Trophoblast cell (in vitro differentiated cells and primary cell): ENCODE results near the gene DGKB.

ENCODE experiments used
- DNase-seq, 2 donors: peaks; one replicate each; pipeline ENCODE4 v3.0.0-alpha.2; 2016
- H2AFZ ChIP-seq: 2 replicates; pipeline ENCODE4 v1.6.1; 2013; ENCODE audit warnings: low read length, moderate library complexity, mild to moderate bottlenecking; ENCODE audit not compliant: insufficient read depth, poor library complexity
- H2AK5ac ChIP-seq: 2 replicates; pipeline ENCODE4 v1.6.1; 2013; ENCODE audit warnings: mild to moderate bottlenecking, low read length
- H2BK120ac ChIP-seq: 2 replicates; pipeline ENCODE4 v1.6.1; 2013; ENCODE audit warnings: low read length, mild to moderate bottlenecking, moderate library complexity; ENCODE audit not compliant: insufficient read depth, poor library complexity
- H2BK12ac ChIP-seq: 2 replicates; pipeline ENCODE4 v1.6.1; 2013; ENCODE audit warnings: mild to moderate bottlenecking, low read length, moderate library complexity
- H2BK5ac ChIP-seq: 2 replicates; pipeline ENCODE4 v1.6.1; 2013; ENCODE audit warnings: low read length, low read depth, moderate library complexity, mild to moderate bottlenecking; ENCODE audit not compliant: poor library complexity
- H3K14ac ChIP-seq: 2 replicates; pipeline ENCODE4 v1.6.1; 2013; ENCODE audit warnings: mild to moderate bottlenecking, low read length
- H3K18ac ChIP-seq: 2 replicates; pipeline ENCODE4 v1.6.1; 2013; ENCODE audit warnings: mild to moderate bottlenecking, low read length
- H3K23ac ChIP-seq: 2 replicates; pipeline ENCODE4 v1.6.1; 2013; ENCODE audit warnings: low read length
- H3K27ac ChIP-seq: 2 replicates; pipeline ENCODE4 v1.5.1; 2013; ENCODE audit warnings: low read depth, mild to moderate bottlenecking, inconsistent platforms, low read length, moderate library complexity
- H3K27me3 ChIP-seq: 2 replicates; pipeline ENCODE4 v1.6.1; 2013; ENCODE audit warnings: inconsistent platforms, mild to moderate bottlenecking, low read length, moderate library complexity; ENCODE audit not compliant: insufficient read depth
- H3K36me3 ChIP-seq, 2 experiments: 1 replicate in 1 of 2; 2 replicates in 1 of 2; pipeline ENCODE4 v1.6.1; 2013; ENCODE audit warnings: low read length in 2 of 2, mild to moderate bottlenecking in 2 of 2, moderate library complexity in 1 of 2; ENCODE audit not compliant: insufficient read depth in 2 of 2, control insufficient read depth in 1 of 2
- H3K4ac ChIP-seq: 2 replicates; pipeline ENCODE4 v1.6.1; 2013; ENCODE audit warnings: low read depth, mild to moderate bottlenecking, low read length, moderate library complexity
- H3K4me1 ChIP-seq, 2 experiments: 1 replicate in 1 of 2; 2 replicates in 1 of 2; pipeline ENCODE4 v1.6.1; 2013; ENCODE audit warnings: low read length in 2 of 2, mild to moderate bottlenecking in 2 of 2, moderate library complexity in 1 of 2; ENCODE audit not compliant: insufficient read depth in 2 of 2, control insufficient read depth in 1 of 2
- H3K4me2 ChIP-seq: 2 replicates; pipeline ENCODE4 v1.6.1; 2013; ENCODE audit warnings: inconsistent platforms, mild to moderate bottlenecking, low read length, moderate library complexity
- H3K4me3 ChIP-seq: 2 replicates; pipeline ENCODE4 v1.5.1; 2013; ENCODE audit warnings: mild to moderate bottlenecking, low read depth, low read length, inconsistent platforms
- H3K79me1 ChIP-seq: one replicate; pipeline ENCODE4 v1.6.1; 2013; ENCODE audit warnings: low read length
- H3K79me2 ChIP-seq: 2 replicates; pipeline ENCODE4 v1.6.1; 2013; ENCODE audit warnings: low read length, mild to moderate bottlenecking; ENCODE audit not compliant: control insufficient read depth, insufficient read depth, poor library complexity
- H3K9ac ChIP-seq: 2 replicates; pipeline ENCODE4 v1.6.1; 2013; ENCODE audit warnings: mild to moderate bottlenecking, low read length
- H3K9me3 ChIP-seq: 2 replicates; pipeline ENCODE4 v1.6.1; 2013; ENCODE audit warnings: low read depth, mild to moderate bottlenecking, control low read depth, inconsistent platforms, low read length; ENCODE audit not compliant: insufficient read depth
- H4K12ac ChIP-seq: 2 replicates; pipeline ENCODE4 v1.6.1; 2013; ENCODE audit warnings: low read depth, mild to moderate bottlenecking, low read length, moderate library complexity
- H4K8ac ChIP-seq: 2 replicates; pipeline ENCODE4 v1.6.1; 2013; ENCODE audit warnings: low read depth, mild to moderate bottlenecking, low read length, moderate library complexity
- H4K91ac ChIP-seq: one replicate; pipeline ENCODE4 v1.6.1; 2013; ENCODE audit warnings: low read depth, mild to moderate bottlenecking, low read length, moderate library complexity
- WGBS: extraction: QIAGEN DNeasy Blood & Tissue Kit; methylation state at CpG from one replicate; pipeline ENCODE4 v1.1.7; 2013; ENCODE audit warnings: missing lambda C conversion rate; ENCODE audit not compliant: insufficient read length, insufficient coverage; ENCODE audit errors: extremely low coverage; 5-methylcytosine and 5-hydroxymethylcytosine counted together

The DGKB gene

DNA sequence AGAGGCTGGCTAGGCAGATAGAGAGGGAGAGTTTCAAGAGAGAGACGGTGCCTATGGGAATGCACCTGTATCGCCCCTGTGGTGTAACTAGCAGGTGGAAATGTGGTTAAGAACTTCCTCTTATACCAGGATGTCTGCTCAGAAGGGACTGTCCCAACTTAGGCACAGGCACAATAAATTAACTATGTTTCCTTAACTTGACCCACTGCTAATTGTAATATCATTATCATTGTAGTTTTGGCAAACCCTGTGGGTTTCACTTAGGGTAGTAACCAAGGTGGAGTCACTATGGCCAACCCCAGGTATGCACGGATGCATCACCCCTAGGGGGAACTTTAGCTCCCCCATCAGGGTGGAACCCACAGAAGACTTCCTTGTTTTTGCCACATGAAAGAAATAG lies 455.7 kb downstream of the DGKB start:
- Histone ChIP-seq H4K8ac (no peak overlapping the region), H3K27ac (no peak overlapping the region), H4K91ac (no peak overlapping the region), H3K23ac (no peak overlapping the region), H3K18ac (no peak overlapping the region), H3K79me1 (no peaks in the 10 kb centered on the region), H3K27me3 (no peaks in the 10 kb centered on the region), H2BK5ac (no peak overlapping the region), H3K36me3 (no peaks in the 10 kb centered on the region), H2AFZ (no peak overlapping the region), H2BK120ac (no peak overlapping the region), H3K9me3 (no peaks in the 10 kb centered on the region), H2AK5ac (no peak overlapping the region), H3K4me3 (no peak overlapping the region), H3K9ac (no peak overlapping the region), H3K4me2 (no peak overlapping the region), H3K4ac (no peak overlapping the region), H3K4me1 (no peaks in the 10 kb centered on the region), H3K14ac (no peak overlapping the region), H4K12ac (no peak overlapping the region), H2BK12ac (no peak overlapping the region), H3K79me2 (no peaks in the 10 kb centered on the region)
- WGBS, result no CpG with 5 or more reads among the region's 3 CpGs
- no peak for DNase-seq

DNA sequence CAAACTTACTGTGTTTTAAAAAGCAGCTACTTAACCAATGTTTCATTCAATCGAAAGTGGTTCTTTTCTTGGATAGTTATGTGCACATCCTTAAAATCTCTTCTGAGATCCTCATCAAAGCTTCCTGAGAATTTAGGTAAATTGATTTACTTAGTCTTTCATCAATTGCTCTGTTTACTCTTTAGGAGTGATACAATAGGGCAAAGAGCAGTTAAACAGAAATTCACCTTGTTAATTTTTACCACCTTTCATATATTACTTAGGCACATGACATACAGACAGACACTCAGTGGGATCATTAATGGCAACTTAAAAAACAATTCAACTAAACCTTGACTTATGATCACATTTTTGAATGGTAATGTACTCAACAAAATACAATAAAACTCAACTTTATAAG lies 456.3 kb downstream of the DGKB start:
- no peak for DNase-seq
- Histone ChIP-seq H3K36me3 (no peaks in the 10 kb centered on the region), H3K9ac (no peak overlapping the region), H3K79me1 (no peaks in the 10 kb centered on the region), H4K8ac (no peak overlapping the region), H3K9me3 (no peaks in the 10 kb centered on the region), H2BK5ac (no peak overlapping the region), H3K4me3 (no peak overlapping the region), H3K27me3 (no peaks in the 10 kb centered on the region), H4K12ac (no peak overlapping the region), H3K23ac (no peak overlapping the region), H2BK120ac (no peak overlapping the region), H3K4ac (no peak overlapping the region), H3K4me1 (no peaks in the 10 kb centered on the region), H3K18ac (no peak overlapping the region), H2AFZ (no peak overlapping the region), H3K79me2 (no peaks in the 10 kb centered on the region), H2BK12ac (no peak overlapping the region), H2AK5ac (no peak overlapping the region), H3K14ac (no peak overlapping the region), H3K4me2 (no peak overlapping the region), H3K27ac (no peak overlapping the region), H4K91ac (no peak overlapping the region)
- no CpG with 5 or more reads among the region's 1 CpG for WGBS

DNA sequence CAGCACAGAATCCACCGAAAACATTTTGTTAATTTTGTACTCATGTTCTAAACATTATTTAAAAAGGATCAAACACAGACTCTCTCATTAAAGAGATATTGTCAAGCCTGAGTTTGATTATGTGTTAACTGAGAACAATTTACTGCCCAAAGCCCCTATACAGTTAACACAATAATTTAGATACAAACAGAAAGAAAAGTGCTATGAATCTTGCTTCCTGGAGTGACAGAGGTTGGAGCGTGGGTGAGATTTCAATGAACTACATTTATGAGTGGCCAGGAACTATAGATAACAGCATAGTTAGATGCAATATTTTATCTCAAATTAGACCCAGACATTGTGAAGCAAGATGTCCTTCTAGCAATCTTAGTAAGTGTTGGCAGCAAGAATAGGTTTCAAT lies 464.2 kb downstream of the DGKB start:
- H2AK5ac ChIP-seq, result no peak overlapping the region
- no peak overlapping the region for H3K18ac ChIP-seq
- no peak overlapping the region for H4K12ac ChIP-seq
- no peak overlapping the region for H3K27ac ChIP-seq
- H4K91ac ChIP-seq, result no peak overlapping the region
- no peaks in the 10 kb centered on the region for H3K79me2 ChIP-seq
- H2BK5ac ChIP-seq, result no peak overlapping the region
- no CpG with 5 or more reads among the region's 2 CpGs for WGBS
- H4K8ac ChIP-seq, result no peak overlapping the region
- no peak overlapping the region for H3K4me3 ChIP-seq
- H3K4ac ChIP-seq, result no peak overlapping the region
- no peak for DNase-seq
- H3K9me3 ChIP-seq, result no peaks in the 10 kb centered on the region
- H2BK12ac ChIP-seq, result no peak overlapping the region
- no peaks in the 10 kb centered on the region for H3K79me1 ChIP-seq
- H2BK120ac ChIP-seq, result no peak overlapping the region
- no peak overlapping the region for H3K23ac ChIP-seq
- H3K14ac ChIP-seq, result no peak overlapping the region
- no peak overlapping the region for H2AFZ ChIP-seq
- H3K4me2 ChIP-seq, result no peak overlapping the region
- H3K36me3 ChIP-seq, result no peaks in the 10 kb centered on the region
- no peak overlapping the region for H3K9ac ChIP-seq
- H3K4me1 ChIP-seq, result no peaks in the 10 kb centered on the region
- H3K27me3 ChIP-seq, result no peaks in the 10 kb centered on the region

DNA sequence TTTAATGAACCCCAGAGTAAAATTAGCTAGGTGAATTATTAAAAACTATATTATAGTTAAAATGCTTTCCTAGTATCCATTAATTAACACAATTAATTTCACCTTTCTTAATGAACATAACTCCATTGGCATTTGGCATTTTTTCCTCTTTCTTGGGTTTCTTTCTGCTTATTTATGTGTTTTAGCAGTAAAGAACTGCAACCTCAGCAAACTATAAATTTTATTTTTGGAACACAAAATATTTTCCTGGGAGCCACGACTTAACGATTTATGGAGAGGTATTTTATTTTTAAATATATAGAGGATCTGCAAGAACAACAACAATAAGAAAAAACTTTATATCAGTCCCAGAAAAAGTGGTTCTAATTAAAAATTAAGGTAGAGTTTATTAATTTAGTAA lies 465.7 kb downstream of the DGKB start:
- Histone ChIP-seq H3K4me1 (no peaks in the 10 kb centered on the region), H3K79me1 (no peaks in the 10 kb centered on the region), H3K18ac (no peak overlapping the region), H3K27ac (no peak overlapping the region), H3K14ac (no peak overlapping the region), H3K36me3 (no peaks in the 10 kb centered on the region), H2BK5ac (no peak overlapping the region), H2AFZ (no peak overlapping the region), H3K4ac (no peak overlapping the region), H3K27me3 (no peaks in the 10 kb centered on the region), H3K9ac (no peak overlapping the region), H4K12ac (no peak overlapping the region), H2BK12ac (no peak overlapping the region), H3K23ac (no peak overlapping the region), H3K4me2 (no peak overlapping the region), H4K8ac (no peak overlapping the region), H3K4me3 (no peak overlapping the region), H2AK5ac (no peak overlapping the region), H3K79me2 (no peaks in the 10 kb centered on the region), H3K9me3 (no peaks in the 10 kb centered on the region), H2BK120ac (no peak overlapping the region), H4K91ac (no peak overlapping the region)
- DNase-seq, result no peak
- no CpG with 5 or more reads among the region's 2 CpGs for WGBS
